GM18909 (cell line): Measurements from ENCODE around the gene ADNP.

Source experiments
- ATAC-seq: cut with Tn5 transposase; IDR thresholded peaks from one replicate; pipeline ENCODE4 v1.9.1; 2021; ENCODE audit warnings: mild to moderate bottlenecking; ENCODE audit not compliant: unreplicated experiment, poor library complexity

The ADNP gene

DNA sequence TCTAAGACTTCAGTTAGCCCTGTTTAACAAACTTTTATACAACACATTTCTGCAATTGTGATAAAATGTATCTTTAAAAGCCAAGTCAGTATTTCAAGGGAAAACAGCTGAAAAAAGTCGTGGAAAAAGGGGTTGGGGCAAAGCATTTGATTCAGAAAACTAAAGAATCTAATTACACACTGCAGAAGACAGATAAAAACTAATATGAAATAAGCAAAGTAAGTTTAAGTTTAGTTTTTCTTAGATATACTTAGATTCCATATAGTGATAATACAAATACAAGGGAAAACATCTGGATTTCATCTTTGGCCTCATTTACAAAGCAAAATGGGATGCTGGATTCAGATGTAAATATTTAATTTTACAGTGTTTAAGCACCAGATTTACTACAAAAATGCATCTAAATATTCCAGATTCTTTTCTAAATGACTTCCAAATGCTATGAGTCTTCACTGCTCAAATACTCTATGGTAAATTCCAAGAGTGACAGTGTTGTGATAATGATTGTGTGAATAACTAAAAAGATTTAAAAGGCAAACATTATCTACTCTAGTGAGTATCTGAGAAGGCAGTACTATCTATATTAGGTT is 1.5 kb upstream of the ADNP start:
- ATAC-seq, result no peak

DNA sequence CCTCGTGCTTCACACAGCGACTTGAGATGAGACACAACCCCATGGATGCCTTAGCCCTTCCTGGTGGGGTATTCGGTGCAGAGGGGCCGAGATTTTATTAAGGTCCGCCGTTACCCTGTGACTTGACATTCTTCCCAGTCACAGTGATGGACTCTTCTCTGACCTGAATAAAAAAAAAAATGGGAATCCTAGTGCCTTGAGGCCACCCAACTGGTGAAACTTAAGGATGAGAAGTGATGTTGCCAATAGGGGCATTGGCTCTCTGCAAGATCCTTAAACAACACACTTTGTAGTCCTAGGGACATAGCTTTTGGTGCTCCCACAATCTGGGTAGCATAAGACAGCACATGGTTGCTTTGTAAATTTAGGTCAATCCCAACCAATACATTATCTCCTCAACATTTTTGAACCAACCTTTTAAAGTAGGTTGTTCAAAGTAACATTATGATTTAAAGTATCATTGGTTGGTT is 814 bp upstream of the ADNP start:
- no peak for ATAC-seq

DNA sequence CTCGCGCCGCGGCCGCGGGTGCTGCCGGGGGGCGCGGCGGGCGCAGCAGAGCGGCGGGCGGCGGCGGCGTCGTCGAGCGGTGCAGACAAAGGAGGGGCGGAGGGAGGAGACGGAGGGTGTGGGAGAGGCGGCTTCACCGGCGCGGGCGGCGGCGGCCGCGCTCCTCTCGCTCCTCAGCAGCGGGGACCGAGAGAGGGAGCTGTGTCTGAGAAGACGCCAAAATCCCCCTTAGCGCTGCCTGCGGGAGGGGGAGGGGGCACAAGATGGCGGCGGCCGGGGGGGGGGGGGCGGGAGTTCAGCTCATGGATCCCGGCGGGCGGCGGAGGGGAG is 296 bp downstream of the ADNP start:
- peak; percentile 11 for ATAC-seq

DNA sequence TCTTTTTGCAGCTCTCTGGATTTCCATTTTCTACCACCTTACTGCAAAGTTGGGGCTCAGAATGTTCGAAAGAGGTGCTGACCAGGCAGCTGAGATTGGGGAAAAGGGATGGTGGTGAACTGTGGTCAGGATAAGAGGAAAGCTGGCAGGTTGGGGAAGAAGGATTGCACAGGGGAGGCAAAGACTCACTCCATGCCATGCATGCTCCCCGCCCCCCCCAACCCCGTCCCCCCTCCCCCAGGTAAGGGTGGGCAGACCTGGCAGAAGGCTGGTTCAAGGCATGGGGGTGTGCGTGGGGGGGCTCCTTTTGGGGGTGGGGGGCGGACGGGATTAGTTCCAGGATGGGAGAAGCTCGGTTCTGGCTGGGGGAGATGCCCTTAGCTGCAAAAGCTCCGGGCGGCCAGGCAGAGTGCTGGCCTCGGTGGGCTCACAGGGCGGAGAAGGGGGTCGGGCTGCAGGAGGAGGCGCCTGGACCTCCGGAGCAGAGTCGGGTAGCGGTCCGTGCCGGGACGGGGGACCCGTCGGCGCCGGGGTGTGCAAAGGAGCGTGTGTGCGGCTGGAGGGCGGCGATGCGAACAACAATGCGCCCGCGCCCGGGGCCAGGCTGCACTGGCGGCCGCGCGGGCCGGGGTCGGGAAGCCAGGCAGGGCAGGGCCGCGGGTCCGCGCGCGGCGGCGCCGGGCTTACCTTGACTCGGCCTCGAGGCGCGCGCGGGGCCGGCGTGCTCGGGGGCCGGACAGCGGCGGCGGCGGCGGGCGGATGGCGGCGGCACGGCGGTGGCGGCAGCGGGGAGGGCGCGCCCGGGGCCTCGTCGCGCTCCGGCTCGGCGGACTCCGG is 880 bp downstream of the ADNP start:
- ATAC-seq, result peak; percentile 18

DNA sequence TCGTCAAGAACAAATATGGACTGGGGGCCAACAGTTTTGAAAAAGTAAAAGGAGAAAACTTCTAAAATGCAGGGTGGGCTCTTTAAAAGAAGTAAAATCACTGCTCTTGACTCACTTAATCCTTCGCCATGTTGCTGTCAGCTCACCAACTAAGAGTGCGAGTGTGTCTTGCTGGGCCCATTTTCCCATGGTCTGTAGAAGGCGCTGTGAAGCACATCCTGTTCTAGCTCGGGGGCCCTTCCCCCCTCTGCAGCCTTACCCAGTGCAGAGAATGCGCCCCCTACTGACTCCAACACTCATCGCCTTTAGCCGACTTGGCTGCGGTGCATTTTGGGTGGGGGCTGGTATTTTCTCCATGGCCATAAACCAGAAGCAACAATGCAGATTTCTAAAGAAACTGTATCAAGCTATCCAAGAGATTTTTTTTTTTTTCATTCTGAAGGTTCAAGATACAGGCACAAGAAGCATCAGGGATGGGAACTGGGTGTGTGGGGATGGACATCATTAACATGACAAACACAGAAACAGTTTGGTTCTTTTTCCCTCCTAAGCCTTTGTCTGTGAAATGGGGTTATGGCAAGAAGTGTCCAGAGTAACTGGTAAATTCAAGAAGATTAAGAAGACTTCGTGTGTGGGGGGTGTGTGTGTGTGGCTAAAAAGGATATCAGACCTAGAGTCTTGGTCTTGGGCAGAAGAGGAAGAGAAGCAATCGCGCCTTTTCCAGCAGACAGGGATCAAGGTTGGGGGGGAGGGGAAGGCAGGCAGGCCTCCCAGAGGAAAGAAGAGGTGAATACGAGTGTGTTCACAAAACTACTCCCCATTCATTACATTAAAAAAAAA is 1.7 kb downstream of the ADNP start:
- peak; percentile 66 for ATAC-seq

DNA sequence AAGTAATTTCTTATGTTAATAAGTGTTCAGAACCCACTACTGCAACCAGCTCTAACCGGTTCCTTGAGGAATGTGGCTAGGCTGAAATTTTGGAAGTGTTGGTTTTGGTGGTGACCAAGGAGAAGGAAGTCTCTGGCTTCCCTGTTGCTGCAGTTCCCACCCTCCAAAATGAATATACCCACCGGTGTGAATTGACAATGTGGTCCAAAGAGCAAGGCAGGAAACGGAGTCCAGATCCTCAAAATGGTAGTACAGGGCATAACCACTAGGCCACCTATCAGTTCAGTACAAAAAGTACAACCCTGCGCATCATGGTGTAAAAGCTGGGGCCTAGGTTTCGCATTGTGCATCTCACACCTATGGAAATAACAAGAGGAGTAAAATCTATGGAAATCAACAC is 2.8 kb downstream of the ADNP start:
- ATAC-seq, result no peak

DNA sequence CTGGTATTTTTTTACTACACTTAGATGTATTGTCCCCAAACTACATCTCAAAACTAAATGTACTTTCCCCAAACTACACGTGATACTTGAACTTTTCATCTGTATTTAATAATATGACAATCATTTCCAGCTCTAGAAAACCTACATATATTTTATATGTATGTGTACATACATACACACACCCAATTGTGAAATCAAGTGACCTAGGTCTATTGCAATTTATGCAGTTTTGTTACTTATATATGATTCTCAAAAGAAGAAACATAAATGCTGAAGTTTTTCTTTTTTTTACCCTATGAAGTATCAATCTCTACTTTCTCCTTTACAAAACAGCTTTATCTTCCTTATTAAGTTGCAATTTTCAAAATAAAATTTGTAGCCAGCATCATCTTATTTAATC is 4.7 kb downstream of the ADNP start:
- ATAC-seq, result no peak

DNA sequence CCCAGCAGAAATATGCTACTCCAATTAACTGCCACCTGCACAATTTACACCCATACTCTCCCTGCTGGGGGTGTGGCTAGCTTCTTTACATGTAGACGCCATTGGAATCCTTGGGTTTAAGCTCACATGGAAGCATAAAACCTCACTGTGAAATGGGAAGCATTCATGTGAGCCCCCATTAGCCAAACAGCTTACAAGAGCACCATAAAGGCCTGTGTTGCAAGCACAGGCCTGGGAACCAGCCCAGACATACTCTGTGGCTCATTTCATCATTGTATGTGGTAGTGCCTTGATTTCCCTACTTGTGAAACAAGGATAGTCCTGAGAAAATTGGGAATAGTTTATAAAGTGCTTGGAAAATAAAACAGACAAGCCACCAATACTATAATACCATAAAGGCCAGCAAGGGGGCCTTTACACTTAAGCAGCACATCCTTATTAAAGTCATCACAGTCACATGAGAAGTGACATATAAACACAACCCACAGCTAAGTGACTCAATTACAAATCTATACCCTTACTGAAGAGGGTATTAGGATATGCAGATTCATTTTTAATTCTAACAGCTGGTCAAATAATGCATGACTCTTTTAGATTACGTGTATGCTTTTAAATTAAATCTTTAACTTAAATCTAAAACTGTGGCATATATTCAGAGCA is 6.8 kb downstream of the ADNP start:
- ATAC-seq, result no peak

DNA sequence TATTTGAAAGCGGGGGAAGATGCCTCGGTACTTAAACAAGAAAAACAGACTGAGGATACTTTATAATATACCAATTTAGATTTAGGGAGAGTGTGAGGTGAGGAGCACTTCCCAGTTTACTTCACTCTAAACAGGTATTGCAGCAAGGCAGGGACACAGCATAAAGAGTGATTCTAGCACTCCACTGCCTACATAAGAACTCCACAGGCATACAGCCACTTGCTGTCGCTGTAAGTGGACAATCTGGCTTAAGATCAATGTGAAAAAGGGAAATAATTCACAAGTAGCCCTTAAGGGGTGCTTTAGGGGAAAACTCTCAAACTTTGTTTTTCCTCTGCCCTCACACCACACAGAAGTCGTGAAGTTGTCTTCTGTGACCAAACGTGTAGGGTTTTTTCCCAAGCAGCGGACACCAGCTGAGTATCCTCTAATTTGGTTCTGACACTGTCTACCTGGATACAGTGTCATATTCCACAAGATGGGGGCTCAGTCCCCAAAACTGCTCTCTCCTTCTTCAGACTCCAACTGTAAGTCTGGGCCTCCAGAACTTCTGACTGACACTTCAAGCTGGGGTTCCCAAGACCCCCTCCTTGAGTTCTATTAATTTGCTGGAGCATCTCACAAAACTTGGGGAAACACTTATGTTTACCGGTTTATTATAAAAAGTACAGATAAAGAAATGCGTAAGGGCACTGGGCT is 9.3 kb downstream of the ADNP start:
- no peak for ATAC-seq

DNA sequence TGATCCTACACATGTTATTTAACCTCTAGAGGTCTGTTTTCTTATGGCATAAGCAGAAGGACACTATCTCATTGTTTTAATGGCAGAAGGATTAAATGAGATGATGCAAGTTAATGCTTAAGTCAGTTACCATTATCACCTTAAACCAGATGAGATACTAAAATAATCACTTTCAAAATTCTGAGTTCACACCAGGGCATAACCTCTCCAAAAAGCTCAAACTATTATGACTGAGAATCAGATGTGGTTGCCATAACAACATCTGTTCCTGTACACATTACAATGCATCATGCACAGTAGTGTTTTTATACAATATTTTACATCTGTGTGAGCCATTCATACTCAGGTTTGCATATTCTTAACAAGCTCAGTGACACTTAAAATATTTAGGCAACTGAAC is 10.2 kb downstream of the ADNP start:
- no peak for ATAC-seq

DNA sequence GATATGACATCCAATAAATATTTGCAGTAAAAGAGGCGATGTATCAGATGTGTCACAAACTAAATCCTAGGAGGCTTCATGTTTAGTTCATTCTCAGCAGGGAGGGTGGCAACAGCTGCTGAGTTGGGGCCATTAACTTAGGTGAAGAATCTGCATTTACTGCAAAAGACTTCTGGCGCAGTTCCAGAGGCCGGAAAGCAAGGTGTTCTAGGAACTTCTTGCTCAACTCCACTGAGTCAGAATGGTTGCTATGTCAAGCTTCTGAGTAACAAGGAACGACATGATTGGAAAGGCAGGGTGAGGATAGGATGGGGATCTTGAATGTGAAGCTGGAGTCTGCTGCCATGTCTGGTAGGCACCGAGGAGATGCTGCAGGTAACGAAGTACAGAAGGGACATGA is 11.7 kb downstream of the ADNP start:
- ATAC-seq, result no peak

DNA sequence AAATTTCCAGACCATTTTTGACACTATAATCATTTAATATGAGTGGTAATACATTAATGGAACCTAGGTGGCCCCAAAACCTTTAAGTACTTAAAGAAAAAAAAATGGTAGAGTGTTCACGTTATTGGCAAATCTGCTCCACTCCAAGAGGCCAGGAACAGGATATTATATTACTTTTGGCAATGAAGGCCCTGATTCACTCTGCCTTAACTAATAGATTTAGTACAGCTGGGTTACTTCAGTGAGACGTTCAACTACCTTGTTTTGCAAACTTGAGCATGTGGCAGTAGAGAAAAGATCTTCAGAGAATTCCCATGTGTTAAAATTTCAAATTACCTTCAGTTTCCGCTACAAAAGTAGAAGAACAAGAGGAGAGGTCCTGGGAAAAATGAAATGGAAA is 12.8 kb downstream of the ADNP start:
- ATAC-seq, result no peak

DNA sequence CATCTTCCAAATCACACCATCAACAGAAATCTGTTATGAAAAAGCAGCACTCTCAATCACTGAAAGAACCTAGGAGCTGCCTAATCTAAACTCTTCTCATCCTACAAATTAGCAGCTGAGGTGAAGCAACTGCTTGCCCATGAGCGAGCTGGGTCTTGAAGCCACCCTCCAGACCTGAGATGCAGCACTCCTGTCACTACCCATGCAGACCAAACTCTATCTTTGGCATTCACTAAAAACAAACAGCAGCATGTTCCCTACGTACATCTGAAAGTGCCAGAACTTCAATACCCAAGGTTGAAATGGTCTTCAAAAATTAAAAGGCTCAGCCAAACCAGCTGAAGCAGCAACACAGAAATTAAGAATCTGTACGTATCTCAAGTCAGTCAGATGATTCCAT is 14.3 kb downstream of the ADNP start:
- no peak for ATAC-seq

DNA sequence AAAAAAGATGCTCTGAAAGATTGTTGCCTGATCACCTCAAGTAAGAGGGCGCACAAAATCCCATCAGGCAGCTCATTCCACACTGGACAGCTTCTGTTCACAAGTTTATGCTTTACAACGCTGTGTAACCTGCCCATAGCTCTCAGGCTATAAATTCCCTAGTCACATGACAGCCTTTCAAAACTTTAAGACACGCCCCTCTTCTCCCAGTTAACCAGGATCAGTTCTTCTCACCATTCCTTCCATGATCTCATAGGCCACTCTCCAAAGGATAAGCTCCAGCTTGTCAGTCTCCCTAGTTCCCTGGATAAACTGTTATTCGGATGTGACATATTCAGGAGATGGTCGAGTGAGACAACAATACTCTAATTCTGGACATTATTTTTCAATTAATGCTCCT is 15.0 kb downstream of the ADNP start:
- ATAC-seq, result no peak

DNA sequence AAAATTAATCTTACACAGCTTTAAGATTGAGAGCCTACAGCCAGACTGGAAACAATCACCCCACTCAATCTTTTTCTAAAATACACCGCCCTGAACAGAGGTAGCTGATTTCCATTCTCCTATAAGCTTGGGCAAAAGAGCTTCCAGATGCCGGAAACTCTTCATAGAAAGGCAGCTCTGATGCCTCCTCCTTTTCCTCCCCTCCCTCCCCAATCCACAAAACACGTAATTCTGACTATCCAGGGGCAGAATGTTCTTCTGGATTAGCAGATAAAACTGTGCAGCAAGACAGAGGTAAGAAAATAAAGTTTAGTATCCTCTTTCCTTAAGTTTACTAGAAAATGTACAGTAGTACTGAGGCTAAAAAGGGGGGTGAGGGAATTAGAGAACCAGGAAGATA is 15.8 kb downstream of the ADNP start:
- no peak for ATAC-seq

DNA sequence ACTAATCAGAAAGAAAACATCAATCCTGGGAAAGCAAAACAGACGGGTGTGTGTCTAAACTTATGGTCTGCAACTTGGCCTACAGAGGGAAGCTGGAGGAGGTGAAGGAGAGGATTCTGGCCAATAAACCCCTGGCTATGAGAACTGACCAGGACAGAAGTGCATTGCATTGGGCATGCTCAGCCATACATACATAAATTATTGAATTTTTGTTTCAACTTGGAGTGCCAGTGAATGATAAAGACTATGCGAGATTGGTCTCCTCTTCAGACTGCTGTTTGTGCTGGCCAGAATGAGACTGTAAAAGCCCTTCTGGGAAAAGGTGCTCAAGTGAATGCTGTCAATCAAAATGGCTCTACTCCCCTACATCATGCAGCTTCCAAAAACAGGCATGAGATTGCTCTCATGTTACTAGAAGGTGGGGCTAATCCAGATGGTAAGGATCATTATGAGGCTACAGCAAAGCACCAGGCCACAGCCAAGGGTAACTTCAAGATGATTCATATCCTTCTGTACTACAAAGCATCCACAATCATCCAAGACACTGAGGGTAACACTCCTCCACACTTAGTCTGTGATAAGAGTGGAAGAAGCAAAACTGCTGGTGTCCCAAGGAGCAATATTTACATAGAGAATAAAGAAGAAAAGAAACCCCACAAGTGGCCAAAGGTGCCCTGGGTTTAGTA is 17.4 kb downstream of the ADNP start:
- no peak for ATAC-seq

DNA sequence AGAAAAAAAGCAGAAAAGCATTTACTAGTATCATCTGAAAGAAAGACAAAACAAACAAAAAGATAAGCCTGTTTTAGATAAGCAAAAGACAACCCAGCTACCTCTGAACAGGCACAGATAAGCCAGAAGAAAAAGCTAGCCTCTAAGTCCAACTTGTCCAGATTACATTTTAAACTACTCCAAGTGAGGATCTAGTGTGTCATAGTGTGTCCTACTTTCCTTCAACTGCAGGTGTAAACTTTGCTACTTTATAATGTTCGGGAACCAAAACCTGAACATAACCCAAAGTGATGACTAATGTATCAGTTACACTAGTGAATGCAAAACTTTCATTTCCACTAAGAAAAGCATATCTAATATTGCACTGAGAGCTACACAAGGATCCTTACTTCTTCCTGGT is 19.5 kb downstream of the ADNP start:
- peak; percentile 56 for ATAC-seq

DNA sequence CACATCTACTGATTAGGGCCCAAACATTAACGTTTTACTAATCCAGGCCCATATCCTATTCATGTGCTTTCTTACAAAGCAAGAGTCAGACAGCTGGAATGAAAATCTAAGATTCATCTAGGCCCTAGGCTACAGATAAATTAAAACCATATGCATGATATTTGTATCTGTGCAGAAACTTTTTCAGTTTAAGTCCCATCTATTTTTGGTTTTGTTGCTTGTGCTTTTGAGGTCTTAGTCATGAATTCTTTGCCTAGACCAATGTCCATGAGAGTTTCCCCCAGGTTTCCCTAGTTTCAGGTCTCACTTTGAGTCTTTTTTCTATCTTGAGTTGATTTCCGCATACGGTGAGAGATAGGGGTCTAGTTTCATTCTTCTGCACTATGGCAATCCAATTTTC is 20.2 kb downstream of the ADNP start:
- peak; percentile 11 for ATAC-seq

DNA sequence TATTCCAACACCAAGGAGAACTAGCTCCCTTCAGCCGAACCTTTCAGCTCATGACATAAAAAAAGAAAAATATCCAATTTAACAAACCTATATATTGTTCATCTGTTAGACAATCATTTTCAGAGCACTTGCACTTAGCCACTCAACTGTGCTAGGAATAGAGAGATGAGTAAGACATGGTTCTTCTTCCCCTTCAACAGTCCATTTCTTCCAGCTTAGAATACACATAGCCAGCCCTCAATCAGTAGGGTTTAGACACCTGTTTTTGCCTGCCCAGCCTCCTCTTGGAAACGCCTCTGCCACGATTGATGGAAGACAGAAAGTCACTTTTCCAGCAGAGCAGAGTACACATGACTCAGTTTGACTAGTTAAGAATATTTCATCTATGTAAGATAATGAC is 21.8 kb downstream of the ADNP start:
- no peak for ATAC-seq
